B cell (primary cell): ENCODE results near the gene HOXB13. TPM values are rescaled to one million over a fixed set of nuclear protein-coding genes. Genes with fewer than 3 reads are reported as not detected.

ENCODE experiments used
- ATAC-seq: fragments of 200-7000 bp; cut with Tn5 transposase; one replicate; pipeline ENCODE4 v1.10.0; 2021; ENCODE audit warnings: low read depth, mild to moderate bottlenecking, moderate number of reproducible peaks, moderate library complexity
- CTCF ChIA-PET: fragments of 350-600 bp; sonication (Branson Sonifier 250); formaldehyde crosslinking; loops from one replicate; lab custom pipeline; 2021; ENCODE audit warnings: antibody characterized with exemption, inconsistent platforms; lab: Charles Lee
- POLR2A ChIA-PET: fragments of 350-600 bp; sonication (Branson Sonifier 250); formaldehyde crosslinking; loops from one replicate; lab custom pipeline; 2021; ENCODE audit warnings: antibody characterized with exemption; lab: Charles Lee
- DNase-seq: peaks from one replicate; pipeline ENCODE4 v3.0.0; 2013
- H2AFZ ChIP-seq: 2 replicates; pipeline ENCODE4 v1.6.1; 2012; ENCODE audit warnings: mild to moderate bottlenecking, low read depth, low read length; ENCODE audit not compliant: insufficient read depth, poor library complexity, severe bottlenecking
- H3K27ac ChIP-seq, 2 donors: 1 replicate in 1 of 2; 2 replicates in 1 of 2; pipeline ENCODE4 v1.5.1; 2012 to 2013; ENCODE audit warnings: low read length in 2 of 2, mild to moderate bottlenecking in 2 of 2, moderate library complexity in 1 of 2
- H3K27me3 ChIP-seq, 4 experiments: fragments of 200-600 bp in 1 of 4; sonication (generic) in 1 of 4; replicated peaks in 1 of 4; 1 replicate in 2 of 4; 2 replicates in 2 of 4; pipeline versions ENCODE4 v1.6.1 to v1.7.0; 2013 to 2016; ENCODE audit warnings: low read length in 3 of 4, mild to moderate bottlenecking in 2 of 4, mixed read lengths in 1 of 4, moderate library complexity in 1 of 4; ENCODE audit not compliant: insufficient read depth in 4 of 4, control insufficient read depth in 3 of 4; ENCODE audit errors: control extremely low read depth in 1 of 4
- H3K36me3 ChIP-seq, 2 experiments: replicated peaks in 1 of 2; 1 replicate in 1 of 2; 2 replicates in 1 of 2; pipeline versions ENCODE4 v1.6.1 to v1.7.1; 2013; ENCODE audit warnings: low read length in 1 of 2; ENCODE audit not compliant: insufficient read depth in 2 of 2, control insufficient read depth in 1 of 2; ENCODE audit errors: control extremely low read depth in 1 of 2, extremely low read depth in 1 of 2
- H3K4me1 ChIP-seq, 2 donors: fragments of 200-600 bp in 1 of 2; sonication (generic) in 1 of 2; 1 replicate in 1 of 2; 2 replicates in 1 of 2; pipeline versions ENCODE4 v1.5.1 to v1.6.1; 2013 to 2017; ENCODE audit warnings: low read length in 2 of 2; ENCODE audit not compliant: control insufficient read depth in 2 of 2, insufficient read depth in 2 of 2
- H3K4me2 ChIP-seq: replicated peaks from 2 replicates; pipeline ENCODE3; 2012; ENCODE audit warnings: mild to moderate bottlenecking, low read depth, low read length; ENCODE audit not compliant: poor library complexity, severe bottlenecking
- H3K4me3 ChIP-seq, 5 experiments: fragments of 200-600 bp in 1 of 5; sonication (generic) in 1 of 5; 1 replicate in 3 of 5; 2 replicates in 2 of 5; pipeline versions ENCODE4 v1.5.1 to v1.7.0; 2011 to 2016; ENCODE audit warnings: low read length in 4 of 5, mild to moderate bottlenecking in 4 of 5, low read depth in 2 of 5, control low read depth in 1 of 5, moderate library complexity in 1 of 5; ENCODE audit not compliant: insufficient read depth in 1 of 5; ENCODE audit errors: control extremely low read depth in 1 of 5, extremely low read depth in 1 of 5
- H3K79me2 ChIP-seq: fragments of 200-600 bp; sonication (generic); one replicate; pipeline ENCODE4 v1.6.0; 2016; ENCODE audit warnings: low read length; ENCODE audit not compliant: control insufficient read depth, insufficient read depth
- H3K9ac ChIP-seq: fragments of 200-600 bp; sonication (generic); 2 replicates; pipeline ENCODE4 v1.6.1; 2017; ENCODE audit warnings: mild to moderate bottlenecking, low read length, moderate library complexity
- H3K9me3 ChIP-seq, 3 donors: one replicate each; pipeline versions ENCODE4 v1.6.1 to v1.7.1; 2013; ENCODE audit warnings: low read length in 2 of 3; ENCODE audit not compliant: control insufficient read depth in 2 of 3, insufficient read depth in 1 of 3; ENCODE audit errors: control extremely low read depth in 1 of 3
- H4K20me1 ChIP-seq: 2 replicates; pipeline ENCODE4 v1.6.0; 2012; ENCODE audit warnings: mild to moderate bottlenecking, low read length; ENCODE audit not compliant: insufficient read depth, control insufficient read depth, poor library complexity, severe bottlenecking
- H3K27ac Mint-ChIP-seq: one replicate; pipeline ENCODE4 v1.8.0; 2021; ENCODE audit warnings: mixed read lengths
- H3K27me3 Mint-ChIP-seq: one replicate; pipeline ENCODE4 v1.8.0; 2021; ENCODE audit warnings: mixed read lengths
- H3K4me1 Mint-ChIP-seq: one replicate; pipeline ENCODE4 v1.8.0; 2021; ENCODE audit warnings: mixed read lengths
- H3K4me3 Mint-ChIP-seq: one replicate; pipeline ENCODE4 v1.8.0; 2021; ENCODE audit warnings: mixed read lengths
- H3K9me3 Mint-ChIP-seq: one replicate; pipeline ENCODE4 v1.8.0; 2022; ENCODE audit warnings: mixed read lengths; ENCODE audit not compliant: insufficient read depth
- CTCF ChIP-seq: fragments of 200-600 bp; IDR thresholded peaks from one replicate; pipeline ENCODE4 v1.8.0; 2022; ENCODE audit warnings: antibody characterized with exemption, mild to moderate bottlenecking
- EZH2 ChIP-seq: IDR thresholded peaks from 2 replicates; pipeline ENCODE4 v1.6.1; 2012; ENCODE audit warnings: borderline replicate concordance, low read depth, mild to moderate bottlenecking, moderate library complexity, low read length; ENCODE audit not compliant: insufficient read depth, poor library complexity, severe bottlenecking
- WGBS: methylation state at CpG from one replicate; pipeline ENCODE4 v1.1.5; 2013; ENCODE audit warnings: missing lambda C conversion rate; ENCODE audit not compliant: insufficient coverage; 5-methylcytosine and 5-hydroxymethylcytosine counted together
- intact Hi-C: fragments of 100-400 bp; cut with micrococcal nuclease; formaldehyde crosslinking; loops from one replicate; pipeline ENCODE4 v1.10.0; 2022
- polyA plus RNA-seq: library from polyadenylated mRNA; depleted of rRNA; stranded (reverse); fragments of >200 nt; gene quantifications from 2 replicates; pipeline ENCODE4 v1.2.3, GENCODE V29; 2012
- total RNA-seq, 2 donors: library from RNA; stranded (reverse); fragments of 120-200 nt in 1 of 2; gene quantifications; 1 replicate in 1 of 2; 2 replicates in 1 of 2; pipeline versions ENCODE4 v1.2.3 to v1.2.4, GENCODE V29; 2013 to 2022

HOXB13 gene
- total and polyA plus RNA-seq, 2 donors (not counting 1 experiment from before 2014, with no cell fraction given) = not detected

- H3K27me3 ChIP-seq = peaks cover 0 to 84% (median 66%) of the 10 kb centered on the region in 4 experiments
- peaks cover 0 to 21% (median 3%) of the 10 kb centered on the region in 3 donors for H3K9me3 ChIP-seq
Measured at GRCh38 chr17:48732688-48733629, 4.4 kb upstream of the HOXB13 start.

More at GRCh38 chr17:48732688-48733629, 4.4 kb upstream of the HOXB13 start:
- Histone ChIP-seq H3K27ac (no peak overlapping the region), H3K9ac (no peak overlapping the region), H4K20me1 (no peaks in the 10 kb centered on the region), H3K4me3 (peak overlapping the region in 1 of 5 experiments; percentile 24), H3K36me3 (no peaks in the 10 kb centered on the region), H3K79me2 (no peaks in the 10 kb centered on the region), H3K4me1 (peaks cover 26 to 42% of the 10 kb centered on the region in 2 donors), H2AFZ (peak overlapping the region; percentile 22), H3K4me2 (peak overlapping the region; percentile 59)
- ChIA-PET CTCF (interaction anchor here (0.8 to 1.2 kb wide), 2 partner anchors 9 to 11 kb away, joined by 3 read pairs; no protein-coding TSS in a partner anchor), POLR2A (interaction anchor here (0.6 kb wide), 1 partner anchor 15 kb away, joined by 3 read pairs; no protein-coding TSS in a partner anchor)
- ATAC-seq = no peak
- intact Hi-C loops = no loop called here
- peak overlapping the region; percentile 10 for H3K4me3 Mint-ChIP-seq
- H3K9me3 Mint-ChIP-seq = no peaks in the 10 kb centered on the region
- 6% methylated on average over 38 of the region's 50 CpGs for WGBS
- H3K27me3 Mint-ChIP-seq = peaks cover 81% of the 10 kb centered on the region
- no peak overlapping the region for H3K27ac Mint-ChIP-seq
- peaks cover 19% of the 10 kb centered on the region for H3K4me1 Mint-ChIP-seq
- TF ChIP-seq EZH2 (no peak), CTCF (no peak)
- peak; percentile 33 for DNase-seq
